ENCODE results near the gene LIMS1. TPM values are rescaled to one million over a fixed set of nuclear protein-coding genes. Genes with fewer than 3 reads are reported as not detected.
"Not testable (repeated sequence)": the region's sequence is repeated elsewhere in the genome, so short reads cannot be mapped to it uniquely, and the experiment has no call there.

Gene LIMS1
- total RNA-seq, 1 donor from 2014 or later = 19.4 TPM

DNA sequence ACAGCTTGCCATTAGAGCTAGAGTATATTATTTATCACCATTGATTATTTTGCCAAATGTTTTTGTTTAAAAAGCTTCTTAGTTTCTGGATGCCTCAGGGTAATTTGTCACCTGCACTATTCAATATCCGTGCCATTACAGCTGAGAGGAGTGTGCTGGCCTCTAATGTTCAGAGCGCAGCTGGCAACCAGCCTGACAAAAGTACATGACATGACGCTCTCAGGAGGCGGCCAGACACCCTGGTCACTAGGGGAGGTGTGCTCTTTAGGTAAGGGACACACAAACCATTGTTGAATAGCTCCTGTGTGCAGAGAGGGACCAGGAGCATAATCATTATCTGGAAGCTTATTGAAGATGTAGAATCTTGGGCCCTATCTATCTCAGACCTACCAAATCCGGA is 20.3 kb downstream of the LIMS1 start:
- no peaks in the 10 kb centered on the region for H3K27me3 ChIP-seq
- TF ChIP-seq EZH2phosphoT487 (IDR thresholded peaks at IDR 0.05) (no peak), EZH2 (IDR thresholded peaks at IDR 0.05) (no peak)
- TF ChIP-seq, protein P1, sequence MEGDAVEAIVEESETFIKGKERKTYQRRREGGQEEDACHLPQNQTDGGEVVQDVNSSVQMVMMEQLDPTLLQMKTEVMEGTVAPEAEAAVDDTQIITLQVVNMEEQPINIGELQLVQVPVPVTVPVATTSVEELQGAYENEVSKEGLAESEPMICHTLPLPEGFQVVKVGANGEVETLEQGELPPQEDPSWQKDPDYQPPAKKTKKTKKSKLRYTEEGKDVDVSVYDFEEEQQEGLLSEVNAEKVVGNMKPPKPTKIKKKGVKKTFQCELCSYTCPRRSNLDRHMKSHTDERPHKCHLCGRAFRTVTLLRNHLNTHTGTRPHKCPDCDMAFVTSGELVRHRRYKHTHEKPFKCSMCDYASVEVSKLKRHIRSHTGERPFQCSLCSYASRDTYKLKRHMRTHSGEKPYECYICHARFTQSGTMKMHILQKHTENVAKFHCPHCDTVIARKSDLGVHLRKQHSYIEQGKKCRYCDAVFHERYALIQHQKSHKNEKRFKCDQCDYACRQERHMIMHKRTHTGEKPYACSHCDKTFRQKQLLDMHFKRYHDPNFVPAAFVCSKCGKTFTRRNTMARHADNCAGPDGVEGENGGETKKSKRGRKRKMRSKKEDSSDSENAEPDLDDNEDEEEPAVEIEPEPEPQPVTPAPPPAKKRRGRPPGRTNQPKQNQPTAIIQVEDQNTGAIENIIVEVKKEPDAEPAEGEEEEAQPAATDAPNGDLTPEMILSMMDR (IDR thresholded peaks at IDR 0.05) = no peak
- H3K4me2 ChIP-seq = no peak overlapping the region
- Mint-ChIP-seq H3K4me3 (no peak overlapping the region), H3K27ac (no peak overlapping the region), H3K36me3 (no peaks in the 10 kb centered on the region), H3K9me3 (no peaks in the 10 kb centered on the region), H3K27me3 (ENCODE audit: insufficient read depth, low read depth) (peaks cover 2% of the 10 kb centered on the region), H3K4me1 (peaks cover under 1% of the 10 kb centered on the region)
- no peak overlapping the region for H3K4me3 ChIP-seq
- H3F3A ChIP-seq (ENCODE audit: low read depth) = peaks cover 1% of the 10 kb centered on the region
- peaks cover 49% of the 10 kb centered on the region for H3K79me2 ChIP-seq (ENCODE audit: low read depth)
- peaks cover under 1% of the 10 kb centered on the region for H3K4me1 ChIP-seq
- no peak for DNase-seq (ENCODE audit: low spot score)
- H3K9ac ChIP-seq = no peak overlapping the region
- H3K27ac ChIP-seq = no peak overlapping the region
- H4K20me1 ChIP-seq (ENCODE audit: low read depth) = no peaks in the 10 kb centered on the region
- no peak overlapping the region for H2AFZ ChIP-seq (replicated peaks)
- H3K36me3 ChIP-seq = no peaks in the 10 kb centered on the region
- no peaks in the 10 kb centered on the region for H3K9me3 ChIP-seq (ENCODE audit: low read depth)

DNA sequence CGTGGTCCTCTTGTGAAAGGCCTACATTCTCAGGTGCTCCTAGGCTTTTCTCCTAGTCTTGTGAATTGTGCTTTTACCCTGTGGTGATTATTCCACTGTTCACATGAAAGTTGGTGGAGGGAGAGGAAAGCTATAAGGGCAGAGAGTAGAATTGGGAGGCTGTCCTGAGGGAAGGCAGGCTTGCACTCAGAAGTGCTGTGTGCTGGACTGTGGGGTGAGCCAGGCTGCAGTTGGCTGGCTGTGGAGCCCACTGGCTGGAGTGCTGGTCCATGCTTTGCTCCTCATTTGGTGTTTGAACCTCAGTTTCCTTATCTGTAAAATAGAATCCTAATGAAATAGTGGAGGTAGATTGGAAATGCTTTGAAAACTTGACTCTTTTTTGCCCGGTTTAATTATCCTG is 21.3 kb downstream of the LIMS1 start:
- Histone ChIP-seq H3K27me3 (no peaks in the 10 kb centered on the region), H3K79me2 (ENCODE audit: low read depth) (peaks cover 43% of the 10 kb centered on the region), H3K36me3 (no peaks in the 10 kb centered on the region), H2AFZ (replicated peaks) (no peak overlapping the region), H3K4me1 (peaks cover 11% of the 10 kb centered on the region), H3K4me2 (no peak overlapping the region), H3K4me3 (no peak overlapping the region), H3F3A (ENCODE audit: low read depth) (peaks cover 12% of the 10 kb centered on the region), H3K9ac (no peak overlapping the region), H3K27ac (no peak overlapping the region), H3K9me3 (ENCODE audit: low read depth) (no peaks in the 10 kb centered on the region), H4K20me1 (ENCODE audit: low read depth) (peaks cover 7% of the 10 kb centered on the region)
- Mint-ChIP-seq H3K4me3 (no peak overlapping the region), H3K9me3 (no peaks in the 10 kb centered on the region), H3K4me1 (peaks cover 11% of the 10 kb centered on the region), H3K27ac (no peak overlapping the region), H3K27me3 (ENCODE audit: insufficient read depth, low read depth) (peaks cover 2% of the 10 kb centered on the region), H3K36me3 (no peaks in the 10 kb centered on the region)
- DNase-seq (ENCODE audit: low spot score) = no peak
- TF ChIP-seq EZH2phosphoT487 (IDR thresholded peaks at IDR 0.05) (no peak), EZH2 (IDR thresholded peaks at IDR 0.05) (no peak)
- TF ChIP-seq, protein P1 (IDR thresholded peaks at IDR 0.05) = no peak

DNA sequence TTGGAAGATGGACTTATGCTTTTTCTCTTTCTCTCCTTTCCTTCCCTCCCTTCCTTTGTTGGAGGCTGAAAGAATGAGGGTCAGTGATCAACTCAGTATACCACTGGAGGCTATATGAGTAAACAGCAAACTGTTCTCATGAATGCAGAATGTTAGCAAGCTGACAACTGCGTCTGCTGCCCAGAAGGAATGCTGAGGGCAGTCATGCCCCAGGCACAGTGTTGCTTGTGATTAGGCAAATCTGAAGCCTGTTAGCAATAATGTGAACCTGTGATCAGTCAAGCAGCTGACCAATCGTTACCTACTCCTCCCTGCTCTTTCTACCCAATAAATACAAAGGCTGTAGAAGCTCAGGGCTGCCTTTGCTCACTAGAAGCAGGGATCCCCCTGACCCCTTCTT is 22.3 kb downstream of the LIMS1 start:
- not testable (repeated sequence) for H4K20me1 ChIP-seq (ENCODE audit: low read depth); H3K9ac ChIP-seq; H3K36me3 Mint-ChIP-seq; H3K9me3 ChIP-seq (ENCODE audit: low read depth); H3K27me3 ChIP-seq; DNase-seq (ENCODE audit: low spot score); H3K27me3 Mint-ChIP-seq (ENCODE audit: insufficient read depth, low read depth); H3K27ac Mint-ChIP-seq; H2AFZ ChIP-seq (replicated peaks); H3K27ac ChIP-seq; H3K9me3 Mint-ChIP-seq; H3K36me3 ChIP-seq; H3K4me2 ChIP-seq; H3K4me3 Mint-ChIP-seq; H3K4me3 ChIP-seq
- peaks cover 12% of the 10 kb centered on the region for H3K4me1 Mint-ChIP-seq
- peaks cover 18% of the 10 kb centered on the region for H3K4me1 ChIP-seq
- peaks cover 14% of the 10 kb centered on the region for H3F3A ChIP-seq (ENCODE audit: low read depth)
- H3K79me2 ChIP-seq (ENCODE audit: low read depth) = peaks cover 37% of the 10 kb centered on the region

DNA sequence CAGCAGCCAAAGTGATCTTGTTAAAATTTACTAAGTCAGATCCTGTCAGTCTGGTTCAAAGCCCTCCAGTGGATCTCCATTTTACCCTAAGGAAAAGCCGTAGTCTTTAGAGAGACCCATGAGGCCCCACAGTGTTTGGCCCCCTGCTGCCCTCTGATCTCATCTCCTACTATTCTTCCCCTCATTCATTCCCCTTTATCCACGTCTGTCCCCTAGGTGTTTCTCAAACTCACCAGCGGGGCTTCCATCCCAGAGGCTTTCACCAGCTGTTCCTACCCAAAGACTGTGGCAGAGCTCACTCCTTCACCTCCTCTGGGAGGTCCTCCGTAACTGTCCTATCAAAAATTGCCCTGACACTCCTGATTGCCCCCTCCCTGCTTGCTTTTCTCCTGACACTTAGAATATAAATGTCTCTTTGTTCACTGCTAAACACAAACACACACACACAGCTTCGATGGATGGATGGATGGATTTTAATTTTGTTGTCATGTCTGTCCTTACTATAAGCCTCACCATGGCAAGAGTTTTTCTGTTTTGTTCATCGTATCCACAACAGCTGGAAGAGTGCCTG is 26.1 kb downstream of the LIMS1 start:
- H3K4me3 ChIP-seq = no peak overlapping the region

More for the DNA sequence above, 26.1 kb downstream of the LIMS1 start:
- Histone ChIP-seq H4K20me1 (ENCODE audit: low read depth) (peaks cover 7% of the 10 kb centered on the region), H3F3A (ENCODE audit: low read depth) (peaks cover 14% of the 10 kb centered on the region), H3K9ac (no peak overlapping the region), H3K27ac (no peak overlapping the region), H3K4me2 (peak overlapping the region; percentile 23), H3K27me3 (no peaks in the 10 kb centered on the region), H3K79me2 (ENCODE audit: low read depth) (peaks cover 31% of the 10 kb centered on the region), H3K9me3 (ENCODE audit: low read depth) (no peaks in the 10 kb centered on the region), H3K36me3 (no peaks in the 10 kb centered on the region), H2AFZ (replicated peaks) (no peak overlapping the region), H3K4me1 (peaks cover 18% of the 10 kb centered on the region)
- peaks cover 8% of the 10 kb centered on the region for H3K9me3 Mint-ChIP-seq
- H3K27ac Mint-ChIP-seq = peak overlapping the region; percentile 27
- H3K36me3 Mint-ChIP-seq = peaks cover 7% of the 10 kb centered on the region
- peaks cover 2% of the 10 kb centered on the region for H3K27me3 Mint-ChIP-seq (ENCODE audit: insufficient read depth, low read depth)
- no peak overlapping the region for H3K4me3 Mint-ChIP-seq
- H3K4me1 Mint-ChIP-seq = peaks cover 12% of the 10 kb centered on the region
- DNase-seq (ENCODE audit: low spot score) = peak; percentile 39
- TF ChIP-seq EZH2 (IDR thresholded peaks at IDR 0.05) (no peak), EZH2phosphoT487 (IDR thresholded peaks at IDR 0.05) (no peak)
- TF ChIP-seq, protein P1 (IDR thresholded peaks at IDR 0.05) = no peak
